MG63 (cell line): ENCODE measurements around the gene SLC37A3. TPM values are rescaled to one million over a fixed set of nuclear protein-coding genes. Genes with fewer than 3 reads are reported as not detected.
"Not testable (repeated sequence)": the region's sequence is repeated elsewhere in the genome, so short reads cannot be mapped to it uniquely, and the experiment has no call there.

ENCODE experiments used
- DNase-seq: peaks from one replicate; pipeline ENCODE4 v3.0.0-alpha.2; 2020
- H3K27me3 ChIP-seq: fragments of 250-450 bp; sonication (Bioruptor Pico); 2 replicates; pipeline ENCODE4 v1.5.1; 2020; ENCODE audit warnings: mild to moderate bottlenecking, moderate library complexity
- H3K36me3 ChIP-seq: fragments of 250-450 bp; sonication (Bioruptor Pico); 2 replicates; pipeline ENCODE4 v1.5.1; 2020; ENCODE audit warnings: mild to moderate bottlenecking, moderate library complexity
- H3K4me3 ChIP-seq: fragments of 250-450 bp; sonication (Bioruptor Pico); 2 replicates; pipeline ENCODE4 v1.5.1; 2020; ENCODE audit warnings: mild to moderate bottlenecking, moderate library complexity
- H3K9me3 ChIP-seq: fragments of 250-450 bp; sonication (Bioruptor Pico); 2 replicates; pipeline ENCODE4 v1.5.1; 2020; ENCODE audit warnings: mild to moderate bottlenecking, moderate library complexity
- total RNA-seq: library from RNA; depleted of rRNA; stranded (reverse); fragments of >200 nt; shearing (Covaris generic); gene quantifications from 2 replicates; pipeline ENCODE4 v1.2.3, GENCODE V29; 2014; ENCODE audit warnings: low replicate concordance

Gene SLC37A3
- total RNA-seq, 1 experiment from 2014 or later: 14.7 TPM

DNA sequence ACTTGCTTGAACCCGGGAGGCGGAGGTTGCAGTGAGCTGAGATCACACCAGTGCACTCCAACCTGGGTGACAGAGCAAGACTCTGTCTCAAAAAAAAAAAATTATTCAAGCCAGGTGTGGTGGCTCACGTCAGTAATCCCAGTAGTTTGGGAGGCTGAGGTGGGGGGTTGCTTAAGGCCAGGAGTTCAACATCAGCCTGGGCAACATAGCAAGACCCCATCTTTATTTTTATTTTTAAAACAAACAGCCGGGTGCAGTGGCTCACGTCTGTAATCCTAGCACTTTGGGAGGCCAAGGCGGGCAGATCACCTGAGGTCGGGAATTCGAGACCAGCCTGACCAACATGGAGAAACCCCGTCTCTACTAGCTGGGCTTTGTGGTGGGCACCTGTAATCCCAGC is 17.5 kb upstream of the SLC37A3 start:
- H3K9me3 ChIP-seq, H3K36me3 ChIP-seq, DNase-seq, H3K27me3 ChIP-seq, H3K4me3 ChIP-seq: not testable (repeated sequence)

DNA sequence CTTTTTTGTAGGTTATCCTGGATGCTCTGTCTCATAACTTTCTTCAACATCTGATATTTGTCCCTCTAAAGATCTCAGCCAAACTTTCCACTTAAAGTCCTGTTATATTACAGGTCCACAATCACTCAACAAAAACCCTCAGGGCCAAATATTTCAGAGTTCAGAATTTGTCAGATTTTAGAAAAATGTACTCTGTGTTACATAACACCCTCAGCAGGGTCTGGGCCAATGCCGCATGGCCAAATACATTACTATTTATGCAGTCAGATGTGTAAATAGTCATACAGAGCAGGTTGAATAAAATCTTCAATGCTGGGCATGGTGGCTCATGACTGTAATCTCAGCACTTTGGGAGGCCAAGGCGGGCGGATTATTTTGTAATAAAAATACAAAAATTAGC is 17.0 kb upstream of the SLC37A3 start:
- Histone ChIP-seq H3K27me3 (no peaks in the 10 kb centered on the region), H3K36me3 (no peaks in the 10 kb centered on the region), H3K4me3 (no peak overlapping the region), H3K9me3 (no peaks in the 10 kb centered on the region)
- DNase-seq: no peak

DNA sequence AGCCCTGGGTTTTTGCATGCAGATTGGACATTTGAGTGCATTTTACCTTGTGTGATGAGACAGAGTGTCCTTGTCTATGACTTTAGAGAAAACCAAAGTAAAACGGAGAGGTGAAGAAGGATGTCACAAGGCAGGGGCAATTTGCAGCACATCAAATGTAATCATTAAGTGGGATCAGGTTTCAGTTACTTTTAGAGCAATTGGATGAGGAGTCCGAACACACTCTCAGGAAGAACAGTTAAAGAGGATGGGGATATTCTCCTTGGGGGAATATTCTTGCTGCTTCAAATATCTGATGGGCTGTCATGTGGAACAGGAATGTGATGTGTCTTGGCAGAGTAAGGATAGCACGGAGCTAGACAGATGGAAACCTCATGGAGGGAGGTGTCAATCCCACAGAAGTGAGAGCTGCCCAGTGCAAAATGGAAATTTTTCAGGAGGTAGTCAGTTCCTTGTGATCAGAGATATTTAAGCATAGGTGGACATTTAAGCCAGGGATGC is 6.3 kb upstream of the SLC37A3 start:
- H3K27me3 ChIP-seq: no peaks in the 10 kb centered on the region
- H3K36me3 ChIP-seq: no peaks in the 10 kb centered on the region
- no peak overlapping the region for H3K4me3 ChIP-seq
- DNase-seq: no peak
- no peaks in the 10 kb centered on the region for H3K9me3 ChIP-seq

DNA sequence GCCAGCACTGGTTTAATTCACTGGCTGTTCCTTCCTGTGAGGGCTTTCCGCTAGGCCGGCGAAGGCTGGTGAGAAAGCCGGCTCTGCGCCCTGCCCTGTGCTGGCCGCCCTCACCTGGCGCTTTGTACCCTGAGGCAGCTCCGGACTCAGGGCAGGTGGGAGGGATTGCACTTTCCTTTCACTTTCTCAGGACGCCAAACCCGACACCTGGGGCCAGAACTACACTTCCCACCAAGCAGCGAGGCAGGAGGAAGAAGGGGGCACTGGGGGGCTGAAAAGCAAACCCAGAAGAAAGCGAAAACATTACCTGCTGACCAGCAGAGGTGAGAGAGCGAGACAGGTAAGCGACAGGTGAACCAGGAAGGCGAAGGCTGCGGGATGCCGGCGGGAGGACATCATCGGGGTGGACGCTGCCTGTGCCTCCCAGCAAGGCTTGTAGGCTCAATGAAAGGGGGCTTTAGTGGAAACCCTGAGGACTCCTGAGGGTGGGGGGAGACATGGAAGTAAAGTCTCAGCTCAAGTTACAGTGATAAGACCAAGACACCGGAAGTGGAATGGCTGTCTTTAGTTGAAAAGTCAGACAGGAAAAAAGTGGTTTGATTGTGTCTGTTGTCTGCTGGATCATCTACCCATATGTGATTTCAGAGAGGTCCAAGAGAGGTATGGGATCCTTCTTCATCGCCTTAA is 5.7 kb upstream of the SLC37A3 start, which contains the start of gene RAB19:
Gene RAB19 (plus strand): TSS at position 181 of the 687 bp plus-strand sequence. CDS start 3,589 bp downstream, outside the sequence.
- no peak for DNase-seq

DNA sequence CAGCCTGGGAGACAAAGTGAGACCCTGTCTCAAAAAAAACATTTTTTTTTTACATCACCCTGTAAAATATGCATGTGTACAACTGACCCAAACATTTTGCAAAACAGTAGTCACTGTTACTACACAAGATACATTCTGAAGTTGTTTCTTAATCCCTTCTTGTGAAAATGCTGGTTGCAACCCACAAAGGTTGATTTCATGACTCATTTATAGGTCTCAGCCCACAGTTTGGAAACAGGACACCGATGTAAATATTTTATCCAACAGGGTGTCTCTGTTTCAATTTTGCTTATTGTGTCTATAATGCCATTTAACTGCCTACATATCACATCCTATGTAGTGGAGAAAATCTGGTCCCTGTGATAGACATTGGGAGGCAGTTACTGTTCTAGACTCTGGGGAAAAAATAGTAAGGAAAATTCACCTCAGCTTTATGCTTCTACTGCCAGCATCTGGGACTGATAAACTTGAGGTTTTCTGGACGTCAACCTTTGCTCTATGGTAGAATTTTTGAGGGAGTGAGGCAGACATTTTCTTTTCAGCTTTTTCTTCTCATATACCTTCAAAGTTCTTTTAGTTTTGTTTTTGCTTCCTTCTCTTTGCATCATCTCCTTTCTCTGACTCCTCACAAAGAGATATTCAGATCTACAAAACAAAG is 4.0 kb upstream of the SLC37A3 start:
- Histone ChIP-seq H3K4me3 (no peak overlapping the region), H3K9me3 (no peaks in the 10 kb centered on the region), H3K36me3 (no peaks in the 10 kb centered on the region), H3K27me3 (no peaks in the 10 kb centered on the region)
- DNase-seq: no peak

More for the DNA sequence above, 5.7 kb upstream of the SLC37A3 start, which contains the start of gene RAB19:
- Histone ChIP-seq H3K4me3 (no peak within 1 kb of the TSS), H3K9me3 (no peaks in the 10 kb centered on the region), H3K36me3 (no peaks in the 10 kb centered on the region), H3K27me3 (no peaks in the 10 kb centered on the region)

DNA sequence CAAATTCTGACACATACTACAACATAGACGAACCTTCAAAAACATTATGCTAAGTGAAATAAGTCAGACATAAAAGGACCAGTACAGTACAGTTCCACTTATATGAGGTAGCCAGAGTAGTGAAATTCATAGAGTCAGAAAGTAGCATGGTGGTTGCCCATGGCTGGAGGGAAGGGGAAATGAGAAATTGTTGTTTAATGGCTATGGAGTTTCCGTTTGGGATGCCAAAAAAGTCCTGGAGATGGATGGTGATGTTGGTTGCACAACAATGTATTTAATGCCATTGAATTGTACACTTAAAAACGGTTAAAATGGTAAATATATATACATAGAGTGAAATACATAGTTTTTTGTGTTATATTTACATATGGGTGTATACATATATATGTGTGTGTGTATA is 2.1 kb upstream of the SLC37A3 start:
- no peaks in the 10 kb centered on the region for H3K27me3 ChIP-seq
- DNase-seq: no peak

DNA sequence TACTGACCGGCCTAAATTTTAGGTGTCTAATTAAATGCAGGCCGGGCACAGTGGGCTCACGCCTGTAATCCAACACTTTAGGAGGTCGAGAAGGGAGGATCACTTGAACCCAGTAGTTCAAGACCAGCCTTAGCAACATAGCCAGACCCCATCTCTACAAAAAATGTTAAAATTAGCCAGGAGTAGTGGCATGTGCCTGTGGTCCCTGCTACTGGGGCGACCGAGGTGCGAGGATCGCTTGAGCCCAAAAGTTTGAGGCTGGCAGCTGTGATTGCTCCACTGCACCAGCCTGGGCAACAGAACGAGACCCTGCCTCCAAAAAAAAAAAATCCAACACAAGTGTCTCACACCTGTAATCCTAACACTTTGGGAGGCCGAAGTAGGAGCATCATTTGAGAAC is 491 bp upstream of the SLC37A3 start:
- no peak for DNase-seq
- no peaks in the 10 kb centered on the region for H3K36me3 ChIP-seq
- H3K4me3 ChIP-seq: no peak overlapping the region; the same call in 1 of the 2 replicates
- H3K9me3 ChIP-seq: no peaks in the 10 kb centered on the region
- no peaks in the 10 kb centered on the region for H3K27me3 ChIP-seq

More for the DNA sequence above, 2.1 kb upstream of the SLC37A3 start:
- Histone ChIP-seq H3K36me3 (no peaks in the 10 kb centered on the region), H3K9me3 (no peaks in the 10 kb centered on the region), H3K4me3 (no peak overlapping the region)

DNA sequence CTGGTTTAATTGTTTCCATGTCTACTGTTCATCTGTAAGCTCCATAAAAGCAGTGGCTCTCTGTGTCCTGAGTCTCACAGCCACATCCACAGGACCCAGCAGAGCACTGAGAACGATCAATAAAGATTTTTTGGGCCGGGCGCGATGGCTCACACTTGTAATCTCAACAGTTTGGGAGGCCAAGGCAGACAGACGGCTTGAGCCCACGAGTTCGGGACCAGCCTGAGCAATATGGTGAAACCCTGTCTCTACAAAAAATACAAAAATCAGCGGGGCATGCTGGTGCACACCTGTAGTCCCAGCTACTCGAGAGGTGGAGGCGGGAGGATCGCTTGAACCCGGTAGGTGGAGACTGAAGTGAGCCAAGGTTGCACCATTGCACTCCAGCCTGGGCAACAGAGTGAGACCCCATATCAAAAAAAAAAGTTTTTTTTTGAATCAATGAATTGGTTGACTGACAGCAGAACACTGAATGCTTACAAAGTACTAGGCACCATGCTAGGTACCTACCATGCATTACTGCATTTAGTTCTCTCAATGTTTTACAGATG is 4.5 kb downstream of the SLC37A3 start:
- H3K36me3 ChIP-seq: no peaks in the 10 kb centered on the region
- H3K4me3 ChIP-seq: no peak overlapping the region
- no peaks in the 10 kb centered on the region for H3K9me3 ChIP-seq
- no peak for DNase-seq
- no peaks in the 10 kb centered on the region for H3K27me3 ChIP-seq

DNA sequence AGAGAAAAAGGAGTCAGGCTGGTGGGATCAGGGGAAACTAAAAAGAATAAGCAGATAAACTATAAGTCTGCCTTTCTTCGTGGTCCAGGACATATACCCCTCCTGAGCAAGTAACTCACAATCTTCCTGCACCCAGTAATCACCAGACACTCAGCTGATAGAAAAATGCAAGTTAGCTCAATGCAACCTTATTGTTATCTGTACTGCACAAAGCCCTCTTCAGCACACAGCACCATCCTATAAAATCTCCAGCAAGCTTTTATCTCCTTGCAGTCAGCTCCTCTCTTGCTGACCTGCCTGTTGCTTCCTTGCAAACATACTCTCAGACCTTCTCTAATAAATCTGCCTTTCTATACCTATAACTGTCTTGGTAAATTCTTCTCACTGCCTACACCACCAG is 6.7 kb downstream of the SLC37A3 start:
- no peak for DNase-seq
- no peak overlapping the region for H3K4me3 ChIP-seq
- H3K36me3 ChIP-seq: no peaks in the 10 kb centered on the region
- H3K9me3 ChIP-seq: no peaks in the 10 kb centered on the region
- no peaks in the 10 kb centered on the region for H3K27me3 ChIP-seq

DNA sequence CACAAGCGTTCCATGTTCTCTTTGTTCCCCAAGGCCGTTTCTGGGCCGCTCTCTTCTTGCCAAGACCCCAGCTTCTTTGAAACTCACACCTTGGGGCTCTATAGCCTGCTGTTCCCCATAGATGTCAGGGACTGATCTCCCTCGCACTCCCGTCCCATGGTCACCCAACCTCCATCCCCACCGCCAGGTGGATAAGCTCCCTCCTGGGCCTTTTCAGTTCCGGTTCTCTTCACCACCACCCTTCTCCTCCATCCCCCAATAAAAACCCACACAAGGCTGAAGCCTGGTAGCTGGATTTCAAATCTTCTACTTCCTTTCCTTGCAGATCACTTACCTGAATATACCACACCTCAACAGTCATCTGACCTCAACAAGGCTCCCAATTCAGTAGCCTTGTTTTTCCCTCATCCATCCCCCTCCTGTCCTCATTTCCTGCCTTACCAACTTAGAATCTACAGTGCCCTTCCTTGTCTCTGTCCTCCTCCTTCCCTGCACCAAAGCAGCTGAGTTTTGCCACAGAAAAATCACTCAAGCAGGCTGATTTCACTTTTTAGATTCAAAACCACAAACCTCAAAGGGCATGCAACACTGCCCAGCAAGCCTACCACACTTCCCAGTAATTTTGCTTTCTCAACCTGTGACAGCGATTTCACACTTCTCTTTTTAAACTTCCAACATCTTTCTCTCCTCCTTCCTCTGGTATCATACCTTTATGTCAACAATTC is 7.7 kb downstream of the SLC37A3 start:
- no peak for DNase-seq
- no peak overlapping the region for H3K4me3 ChIP-seq
- no peaks in the 10 kb centered on the region for H3K27me3 ChIP-seq
- H3K9me3 ChIP-seq: no peaks in the 10 kb centered on the region
- H3K36me3 ChIP-seq: no peaks in the 10 kb centered on the region

DNA sequence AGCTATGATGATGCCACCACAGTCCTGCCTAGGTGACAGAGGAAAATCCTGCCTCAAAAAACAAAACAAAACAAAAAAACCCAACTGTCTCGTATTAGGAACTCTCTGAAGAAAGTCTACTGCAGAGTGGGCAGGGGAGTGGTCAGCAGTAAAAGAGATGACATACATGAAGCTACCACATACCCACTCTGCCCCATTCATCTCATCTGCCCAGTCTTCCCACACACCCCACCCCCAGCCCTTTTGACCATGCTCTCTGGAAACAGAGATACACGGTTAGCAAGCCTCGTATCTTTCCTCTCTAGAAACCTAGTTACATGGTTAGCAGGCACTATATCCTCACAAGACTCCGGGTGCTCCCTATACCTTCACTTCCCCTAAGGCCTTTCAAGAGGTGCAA is 8.3 kb downstream of the SLC37A3 start:
- no peaks in the 10 kb centered on the region for H3K9me3 ChIP-seq
- H3K27me3 ChIP-seq: no peaks in the 10 kb centered on the region
- DNase-seq: no peak

DNA sequence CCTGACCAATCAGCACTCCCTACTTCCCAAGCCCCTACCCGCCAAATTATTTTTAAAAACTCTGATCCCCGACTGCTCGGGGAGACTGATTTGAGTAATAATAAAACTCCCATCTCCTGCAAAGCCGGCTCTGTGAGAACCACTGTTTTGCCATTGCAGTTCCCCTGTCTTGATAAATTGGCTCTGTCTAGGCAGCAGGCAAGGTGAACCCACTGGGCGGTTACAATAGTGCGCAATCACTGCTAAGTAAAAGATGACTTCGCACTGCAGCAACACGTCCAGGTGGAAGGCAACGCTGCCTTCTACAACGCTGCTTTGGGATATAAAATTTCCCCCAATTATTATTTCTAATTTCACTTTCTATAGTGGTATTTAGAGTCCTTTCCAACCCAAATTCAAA is 8.9 kb downstream of the SLC37A3 start:
- Histone ChIP-seq H3K9me3 (no peaks in the 10 kb centered on the region), H3K4me3 (no peak overlapping the region), H3K27me3 (no peaks in the 10 kb centered on the region), H3K36me3 (no peaks in the 10 kb centered on the region)
- no peak for DNase-seq

More for the DNA sequence above, 8.3 kb downstream of the SLC37A3 start:
- Histone ChIP-seq H3K36me3 (no peaks in the 10 kb centered on the region), H3K4me3 (no peak overlapping the region)

DNA sequence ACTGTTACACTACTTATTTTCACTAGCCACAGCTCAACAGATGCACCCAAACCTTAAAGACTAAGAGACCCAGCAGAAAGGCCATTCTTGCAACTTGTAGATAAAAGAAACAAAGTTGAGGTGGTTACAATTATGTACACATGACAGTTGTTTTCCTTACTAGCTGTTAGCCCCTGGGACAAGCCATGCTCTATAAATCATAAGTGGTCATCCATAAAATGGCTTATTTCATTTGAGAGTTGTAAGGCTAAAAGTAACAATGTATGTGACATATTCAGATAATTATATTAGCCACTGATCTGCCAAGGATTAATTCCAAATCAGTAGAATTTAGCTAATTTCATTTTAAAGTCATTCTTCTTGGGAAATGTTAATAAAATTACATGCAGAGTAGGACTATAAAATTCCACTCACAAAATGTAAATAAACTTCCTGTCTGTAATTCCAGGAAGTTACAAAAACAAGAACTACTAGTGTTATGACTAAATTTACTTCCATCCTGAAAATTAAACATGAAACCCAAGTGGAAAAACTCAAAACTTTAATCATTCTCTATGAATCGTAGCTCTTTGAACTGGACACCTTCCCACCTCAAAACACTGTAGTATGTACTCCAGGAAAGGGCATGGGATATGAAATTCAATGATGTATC is 13.3 kb downstream of the SLC37A3 start:
- Histone ChIP-seq H3K36me3 (peaks cover 1% of the 10 kb centered on the region; the same call in 1 of the 2 replicates), H3K4me3 (no peak overlapping the region), H3K27me3 (no peaks in the 10 kb centered on the region), H3K9me3 (no peaks in the 10 kb centered on the region)
- DNase-seq: no peak

DNA sequence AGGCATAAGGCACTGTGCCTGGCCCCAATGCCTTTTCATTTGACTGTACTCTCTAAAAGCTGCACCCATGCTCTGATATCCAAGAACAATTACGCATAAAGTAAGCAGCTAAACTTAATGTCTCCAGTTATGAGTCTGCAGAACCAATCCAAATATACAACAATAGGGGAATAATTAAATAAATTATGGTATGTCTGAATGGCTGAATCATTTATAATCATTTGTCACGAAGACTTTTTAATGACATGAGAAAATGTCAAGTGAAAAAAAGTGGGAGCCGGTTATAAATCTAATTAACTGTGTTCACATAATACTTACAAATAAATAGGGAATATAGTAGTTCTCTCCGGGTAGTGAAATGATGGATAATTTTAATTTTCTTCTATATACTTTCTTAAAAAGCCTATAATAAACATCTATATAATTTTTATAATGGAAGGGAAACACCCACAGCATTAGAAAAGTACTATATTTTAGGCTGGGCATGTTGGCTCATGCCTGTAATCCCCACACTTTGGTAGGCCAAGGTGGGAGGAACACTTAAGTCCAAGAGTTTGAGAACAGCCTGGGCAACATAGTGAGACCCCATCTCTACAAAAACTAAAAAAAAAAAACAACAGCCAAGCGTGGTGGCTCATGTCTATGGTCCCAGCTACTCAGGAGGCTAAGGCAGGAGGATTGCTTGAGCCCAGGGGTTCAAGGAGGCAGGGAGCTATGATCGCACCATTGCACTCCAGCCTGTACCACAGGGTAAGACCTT is 14.2 kb downstream of the SLC37A3 start:
- no peaks in the 10 kb centered on the region for H3K27me3 ChIP-seq

DNA sequence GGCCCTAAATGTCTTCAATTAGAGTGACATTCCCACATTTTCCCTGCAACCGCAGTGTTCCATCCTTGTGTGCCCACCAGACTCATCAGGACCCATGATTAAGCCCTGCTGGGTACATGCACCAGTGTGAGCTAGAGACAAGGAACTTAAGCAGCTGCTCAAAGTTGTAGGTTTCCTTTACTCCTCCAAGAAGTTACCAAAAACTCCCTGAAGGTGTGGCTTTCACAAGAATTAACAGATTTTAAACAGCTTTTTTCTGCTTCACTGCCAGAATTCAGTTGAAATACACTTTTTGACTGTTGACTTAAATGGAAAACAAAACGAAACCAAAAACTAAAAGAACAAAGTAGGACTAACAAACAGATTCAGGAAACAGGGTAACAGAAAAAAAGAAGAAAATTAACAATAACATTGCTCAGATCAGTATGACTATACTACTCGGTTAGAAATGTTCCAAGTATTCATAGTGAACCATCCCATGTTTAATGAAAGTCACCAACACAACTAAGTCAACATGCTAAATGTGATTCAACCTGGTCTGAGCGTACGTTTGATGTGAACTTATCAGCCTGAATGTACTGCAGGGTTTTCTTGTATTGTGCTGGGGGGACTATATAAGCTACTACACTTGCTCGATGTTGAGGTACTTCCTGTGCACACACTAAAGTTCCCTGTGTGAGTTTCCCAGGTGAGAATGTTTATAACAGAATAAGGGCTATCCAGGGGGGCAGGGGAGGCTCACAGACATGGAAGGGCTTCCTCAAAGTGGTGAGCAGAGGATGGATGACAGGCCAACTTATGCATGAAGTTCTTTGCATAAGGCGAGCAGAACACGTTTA is 22.2 kb downstream of the SLC37A3 start:
- Histone ChIP-seq H3K4me3 (no peak overlapping the region), H3K27me3 (no peaks in the 10 kb centered on the region), H3K36me3 (peaks cover 2% of the 10 kb centered on the region; the same call in 1 of the 2 replicates), H3K9me3 (no peaks in the 10 kb centered on the region)
- DNase-seq: no peak

More for the DNA sequence above, 14.2 kb downstream of the SLC37A3 start:
- DNase-seq: no peak
- peaks cover 2% of the 10 kb centered on the region; the same call in 1 of the 2 replicates for H3K36me3 ChIP-seq
- H3K9me3 ChIP-seq: no peaks in the 10 kb centered on the region
- H3K4me3 ChIP-seq: no peak overlapping the region
